ACC112 (cell line): Measurements from ENCODE around the gene PDE9A.

Experiments
- H2AFZ ChIP-seq: fragments of 200-600 bp; sonication (generic); one replicate; pipeline ENCODE4 v1.6.0; 2017; ENCODE audit warnings: antibody characterized with exemption, low read length; ENCODE audit not compliant: unreplicated experiment
- H3K27ac ChIP-seq: fragments of 200-600 bp; sonication (generic); 2 replicates; pipeline ENCODE4 v1.5.1; 2014; ENCODE audit warnings: low read depth, mild to moderate bottlenecking, antibody characterized with exemption, low read length, moderate library complexity
- H3K27me3 ChIP-seq: fragments of 200-600 bp; sonication (generic); 2 replicates; pipeline ENCODE4 v1.6.1; 2014; ENCODE audit warnings: mild to moderate bottlenecking, antibody characterized with exemption, low read length, moderate library complexity, mixed read lengths; ENCODE audit not compliant: insufficient read depth
- H3K36me3 ChIP-seq: fragments of 200-600 bp; sonication (generic); 2 replicates; pipeline ENCODE4 v1.6.1; 2016; ENCODE audit warnings: mild to moderate bottlenecking, antibody characterized with exemption, low read length, moderate library complexity, mixed read lengths; ENCODE audit not compliant: insufficient read depth
- H3K4me1 ChIP-seq: fragments of 200-600 bp; sonication (generic); one replicate; pipeline ENCODE4 v1.6.1; 2016; ENCODE audit warnings: low read length, mixed read lengths; ENCODE audit not compliant: insufficient read depth, unreplicated experiment, control insufficient read depth
- H3K4me3 ChIP-seq: fragments of 200-600 bp; sonication (generic); 2 replicates; pipeline ENCODE4 v1.5.1; 2014; ENCODE audit warnings: mild to moderate bottlenecking, low read depth, low read length
- H3K79me2 ChIP-seq: fragments of 200-600 bp; sonication (generic); one replicate; pipeline ENCODE4 v1.6.0; 2016; ENCODE audit warnings: low read length; ENCODE audit not compliant: control insufficient read depth, unreplicated experiment, insufficient read depth

Gene PDE9A

DNA sequence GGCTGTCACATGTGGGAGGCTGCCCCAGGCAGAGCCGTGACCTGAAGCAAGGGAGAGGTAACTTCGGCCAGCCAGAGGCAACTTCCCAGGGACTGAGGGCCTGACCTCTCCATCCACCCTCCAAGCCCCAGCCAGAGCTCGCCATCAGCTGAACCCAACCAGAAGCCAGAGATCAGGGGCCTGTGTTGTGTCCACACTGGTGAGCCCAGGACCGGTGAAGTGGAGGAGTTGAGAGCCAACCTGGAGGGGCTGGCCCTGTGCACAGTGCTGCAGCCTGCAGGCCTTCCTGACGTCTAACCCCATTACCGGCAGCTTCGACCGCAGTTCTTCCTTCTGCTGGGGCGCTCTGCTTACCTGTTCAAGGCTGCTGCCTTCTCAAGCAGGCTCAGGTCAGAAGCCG, 19.6 kb upstream of the PDE9A start:
- Histone ChIP-seq H3K4me1 (peaks cover 21% of the 10 kb centered on the region), H3K79me2 (no peaks in the 10 kb centered on the region), H3K36me3 (no peaks in the 10 kb centered on the region), H3K27ac (no peak overlapping the region), H3K27me3 (peaks cover 15% of the 10 kb centered on the region), H3K4me3 (no peak overlapping the region), H2AFZ (no peak overlapping the region)

GRCh38 chr21:42635848-42636519, 17.4 kb upstream of the PDE9A start:
- Histone ChIP-seq H2AFZ (no peak overlapping the region), H3K79me2 (no peaks in the 10 kb centered on the region), H3K27ac (peak overlapping the region; percentile 63), H3K4me3 (peak overlapping the region; percentile 31; the same call in 1 of the 2 replicates), H3K36me3 (no peaks in the 10 kb centered on the region), H3K4me1 (peaks cover 32% of the 10 kb centered on the region), H3K27me3 (no peaks in the 10 kb centered on the region)

GRCh38 chr21:42636520-42637266, 16.7 kb upstream of the PDE9A start:
- H3K27me3 ChIP-seq = no peaks in the 10 kb centered on the region
- H2AFZ ChIP-seq = no peak overlapping the region
- peak overlapping the region; percentile 31; the same call in 1 of the 2 replicates for H3K4me3 ChIP-seq
- peak overlapping the region; percentile 63 for H3K27ac ChIP-seq
- H3K36me3 ChIP-seq = no peaks in the 10 kb centered on the region
- H3K79me2 ChIP-seq = no peaks in the 10 kb centered on the region
- peaks cover 32% of the 10 kb centered on the region for H3K4me1 ChIP-seq

DNA sequence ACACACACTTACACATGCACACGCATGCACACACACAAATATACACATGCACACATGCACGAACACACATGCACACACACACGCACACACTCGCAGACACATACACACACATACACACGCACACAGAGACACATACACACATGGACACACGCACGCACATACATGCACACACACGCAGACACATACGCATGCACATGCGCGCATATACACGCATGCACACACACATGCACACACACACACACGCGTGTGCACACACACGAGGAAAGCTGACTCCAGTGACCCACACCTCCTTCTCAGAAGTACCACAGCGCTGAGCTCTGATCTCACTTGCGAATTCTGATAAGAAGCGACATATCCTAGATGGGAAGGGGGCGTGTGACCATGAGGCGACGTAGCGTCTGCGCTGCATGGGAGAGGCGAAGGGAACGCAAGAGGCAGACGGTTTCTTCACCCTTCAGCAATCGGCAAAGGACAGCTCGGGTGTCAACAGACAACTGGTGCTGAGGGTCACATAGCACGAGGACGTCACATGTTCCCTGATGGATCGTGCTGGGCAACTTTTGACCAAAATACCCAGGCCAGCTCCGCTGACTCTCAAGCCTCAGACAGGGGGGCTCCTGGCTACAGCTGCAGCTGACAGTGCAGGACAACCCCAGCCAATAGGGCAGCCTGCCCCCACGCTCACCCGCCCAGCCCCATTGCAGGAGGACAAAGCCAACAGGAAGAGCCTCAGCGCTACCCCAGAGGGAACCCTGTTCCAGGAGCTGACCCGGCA, 16.0 kb upstream of the PDE9A start:
- no peaks in the 10 kb centered on the region for H3K27me3 ChIP-seq

DNA sequence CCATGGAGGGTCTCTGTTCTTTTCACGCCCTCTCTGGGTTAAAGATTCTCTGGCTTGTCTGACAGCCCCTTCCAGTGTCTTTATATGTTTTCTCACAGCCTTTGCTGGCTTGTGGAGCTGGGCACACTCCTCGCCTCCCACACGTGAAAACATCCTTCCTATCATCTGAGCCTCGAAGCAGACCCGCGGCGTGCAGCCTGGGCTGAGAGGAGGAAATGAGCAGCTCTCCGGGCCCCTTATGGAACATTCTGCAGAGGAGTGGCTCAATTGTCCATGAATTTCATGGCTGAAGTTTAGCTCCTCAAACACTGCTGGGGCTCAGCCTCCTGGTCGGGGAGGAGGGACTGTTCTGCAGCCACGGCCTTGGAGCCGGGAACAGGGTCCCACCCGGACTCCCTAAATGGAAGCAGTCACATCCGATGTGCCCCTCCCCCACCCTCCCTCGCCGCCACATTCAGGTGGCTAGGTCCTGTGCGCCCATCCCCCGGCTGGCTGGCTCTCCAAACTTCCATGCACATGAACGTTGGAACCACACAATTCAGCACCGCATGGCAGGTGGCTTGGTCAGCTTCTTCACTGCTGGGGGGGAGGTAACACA, 15.1 kb upstream of the PDE9A start:
- no peak overlapping the region for H3K27ac ChIP-seq
- no peak overlapping the region for H2AFZ ChIP-seq
- no peaks in the 10 kb centered on the region for H3K27me3 ChIP-seq

More for the DNA sequence above, 16.0 kb upstream of the PDE9A start:
- peaks cover 32% of the 10 kb centered on the region for H3K4me1 ChIP-seq
- no peaks in the 10 kb centered on the region for H3K36me3 ChIP-seq
- H3K27ac ChIP-seq = no peak overlapping the region
- no peak overlapping the region for H3K4me3 ChIP-seq
- H3K79me2 ChIP-seq = no peaks in the 10 kb centered on the region
- H2AFZ ChIP-seq = no peak overlapping the region

GRCh38 chr21:42639646-42640152, 13.7 kb upstream of the PDE9A start:
- Histone ChIP-seq H3K27me3 (no peaks in the 10 kb centered on the region), H3K79me2 (no peaks in the 10 kb centered on the region), H3K27ac (no peak overlapping the region)

More for the DNA sequence above, 15.1 kb upstream of the PDE9A start:
- Histone ChIP-seq H3K36me3 (no peaks in the 10 kb centered on the region), H3K79me2 (no peaks in the 10 kb centered on the region), H3K4me3 (no peak overlapping the region), H3K4me1 (peaks cover 32% of the 10 kb centered on the region)

DNA sequence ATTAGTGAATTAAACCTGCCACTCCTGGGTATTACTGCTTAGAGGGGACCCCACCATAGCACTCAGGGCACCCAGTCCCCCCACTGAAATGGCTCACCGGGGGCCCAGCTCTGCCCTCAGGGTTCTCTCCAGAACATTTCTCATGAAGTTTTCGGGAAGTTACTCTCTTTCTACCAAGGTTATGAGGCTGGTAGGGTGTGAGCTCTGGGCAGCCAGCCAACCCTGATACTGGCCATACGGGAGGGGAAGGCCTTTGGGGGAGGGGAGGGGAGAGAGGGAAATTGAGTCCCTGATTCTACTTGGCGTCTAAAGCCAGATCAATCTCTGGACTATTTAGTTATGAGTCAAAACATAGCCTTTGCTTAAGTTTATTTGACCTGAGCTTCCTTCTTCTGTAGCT, 12.9 kb upstream of the PDE9A start:
- H3K27ac ChIP-seq = no peak overlapping the region
- peaks cover 38% of the 10 kb centered on the region for H3K4me1 ChIP-seq
- no peak overlapping the region for H3K4me3 ChIP-seq
- H3K36me3 ChIP-seq = no peaks in the 10 kb centered on the region
- H3K27me3 ChIP-seq = no peaks in the 10 kb centered on the region
- no peak overlapping the region for H2AFZ ChIP-seq
- H3K79me2 ChIP-seq = no peaks in the 10 kb centered on the region

More at GRCh38 chr21:42639646-42640152, 13.7 kb upstream of the PDE9A start:
- Histone ChIP-seq H3K4me1 (peaks cover 40% of the 10 kb centered on the region), H3K4me3 (no peak overlapping the region), H3K36me3 (no peaks in the 10 kb centered on the region), H2AFZ (no peak overlapping the region)

GRCh38 chr21:42641311-42642218, 11.9 kb upstream of the PDE9A start:
- peaks cover 28% of the 10 kb centered on the region for H3K4me1 ChIP-seq
- no peaks in the 10 kb centered on the region for H3K79me2 ChIP-seq
- no peak overlapping the region for H2AFZ ChIP-seq
- H3K36me3 ChIP-seq = no peaks in the 10 kb centered on the region
- no peak overlapping the region for H3K4me3 ChIP-seq
- no peak overlapping the region for H3K27ac ChIP-seq
- H3K27me3 ChIP-seq = no peaks in the 10 kb centered on the region

DNA sequence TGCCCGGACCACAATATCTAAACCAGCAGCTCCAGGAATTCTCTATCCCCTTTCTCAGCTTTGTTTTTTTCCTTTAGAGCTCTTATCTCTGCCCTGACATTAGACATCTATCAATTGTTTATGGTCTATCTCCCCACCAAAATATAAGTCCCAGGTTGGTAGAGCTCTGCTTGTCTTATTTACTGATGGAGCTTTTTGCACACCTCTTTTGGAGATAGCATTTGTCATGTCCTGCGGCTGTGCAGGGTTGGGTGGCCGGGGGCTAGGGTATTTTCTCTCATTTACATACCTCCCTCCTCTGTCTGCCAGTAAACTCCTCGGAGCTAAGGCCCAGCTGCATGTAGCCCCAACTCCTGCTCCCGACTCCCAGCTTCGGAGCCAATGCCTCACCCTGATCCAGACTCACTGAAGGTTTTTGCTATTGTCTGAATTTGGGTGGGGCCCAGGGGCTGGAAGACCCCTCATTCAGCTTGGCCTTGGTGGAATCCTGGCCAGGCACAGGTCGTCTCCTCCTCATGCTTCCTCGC, 11.1 kb upstream of the PDE9A start:
- Histone ChIP-seq H3K27ac (no peak overlapping the region), H3K36me3 (no peaks in the 10 kb centered on the region), H3K27me3 (no peaks in the 10 kb centered on the region), H2AFZ (no peak overlapping the region), H3K4me3 (no peak overlapping the region), H3K79me2 (no peaks in the 10 kb centered on the region), H3K4me1 (peaks cover 21% of the 10 kb centered on the region)
